Measurements from ENCODE around the gene SOWAHA.
"Not testable (repeated sequence)": the region's sequence is repeated elsewhere in the genome, so short reads cannot be mapped to it uniquely, and the experiment has no call there.

SOWAHA gene

DNA sequence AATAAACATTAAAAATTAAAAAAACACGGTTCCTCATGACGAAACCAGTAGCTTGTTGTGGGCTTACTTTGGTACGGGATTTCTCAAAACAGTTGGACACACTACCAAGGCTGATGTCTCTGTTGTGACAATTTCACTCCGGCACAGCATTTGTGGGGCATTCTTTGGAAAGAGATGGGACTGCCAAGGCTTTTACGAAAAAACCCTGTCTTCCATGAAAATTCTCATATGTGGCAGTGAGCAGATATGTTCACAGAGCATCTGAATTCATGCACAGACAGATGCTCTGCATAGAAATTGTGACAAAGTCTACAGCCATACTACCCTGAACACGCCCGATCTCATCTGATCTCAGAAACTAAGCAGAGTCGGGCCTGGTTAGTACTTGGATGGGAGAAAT is 35.2 kb downstream of the SOWAHA start:
- TF ChIP-seq ZFX (IDR thresholded peaks at IDR 0.05; ENCODE audit: borderline replicate concordance): no peak
- no peak overlapping the region for H3K27ac ChIP-seq

DNA sequence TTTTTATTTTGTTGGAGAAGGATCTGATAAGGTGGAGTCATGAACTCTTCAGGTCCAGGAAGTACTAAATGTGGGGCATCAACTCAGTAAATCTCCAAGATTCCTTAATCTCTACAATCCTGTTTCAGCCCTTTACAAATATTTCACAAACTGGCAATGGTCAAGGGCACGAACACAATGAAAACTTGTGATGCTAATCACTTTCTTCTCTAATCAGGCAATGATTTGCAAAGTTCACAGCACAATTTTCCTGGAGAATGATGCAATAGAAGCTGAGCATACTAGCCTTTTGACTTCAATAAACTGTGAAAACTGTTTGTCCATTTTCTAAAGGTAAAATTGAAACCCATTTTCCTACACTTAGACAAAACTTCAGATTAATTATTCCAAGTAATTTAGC is 36.2 kb downstream of the SOWAHA start:
- TF ChIP-seq, protein P1, sequence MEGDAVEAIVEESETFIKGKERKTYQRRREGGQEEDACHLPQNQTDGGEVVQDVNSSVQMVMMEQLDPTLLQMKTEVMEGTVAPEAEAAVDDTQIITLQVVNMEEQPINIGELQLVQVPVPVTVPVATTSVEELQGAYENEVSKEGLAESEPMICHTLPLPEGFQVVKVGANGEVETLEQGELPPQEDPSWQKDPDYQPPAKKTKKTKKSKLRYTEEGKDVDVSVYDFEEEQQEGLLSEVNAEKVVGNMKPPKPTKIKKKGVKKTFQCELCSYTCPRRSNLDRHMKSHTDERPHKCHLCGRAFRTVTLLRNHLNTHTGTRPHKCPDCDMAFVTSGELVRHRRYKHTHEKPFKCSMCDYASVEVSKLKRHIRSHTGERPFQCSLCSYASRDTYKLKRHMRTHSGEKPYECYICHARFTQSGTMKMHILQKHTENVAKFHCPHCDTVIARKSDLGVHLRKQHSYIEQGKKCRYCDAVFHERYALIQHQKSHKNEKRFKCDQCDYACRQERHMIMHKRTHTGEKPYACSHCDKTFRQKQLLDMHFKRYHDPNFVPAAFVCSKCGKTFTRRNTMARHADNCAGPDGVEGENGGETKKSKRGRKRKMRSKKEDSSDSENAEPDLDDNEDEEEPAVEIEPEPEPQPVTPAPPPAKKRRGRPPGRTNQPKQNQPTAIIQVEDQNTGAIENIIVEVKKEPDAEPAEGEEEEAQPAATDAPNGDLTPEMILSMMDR (IDR thresholded peaks at IDR 0.05): no peak
- no peak for TF ChIP-seq ZFX (IDR thresholded peaks at IDR 0.05; ENCODE audit: borderline replicate concordance)
- no peak overlapping the region for H3K27ac ChIP-seq

DNA sequence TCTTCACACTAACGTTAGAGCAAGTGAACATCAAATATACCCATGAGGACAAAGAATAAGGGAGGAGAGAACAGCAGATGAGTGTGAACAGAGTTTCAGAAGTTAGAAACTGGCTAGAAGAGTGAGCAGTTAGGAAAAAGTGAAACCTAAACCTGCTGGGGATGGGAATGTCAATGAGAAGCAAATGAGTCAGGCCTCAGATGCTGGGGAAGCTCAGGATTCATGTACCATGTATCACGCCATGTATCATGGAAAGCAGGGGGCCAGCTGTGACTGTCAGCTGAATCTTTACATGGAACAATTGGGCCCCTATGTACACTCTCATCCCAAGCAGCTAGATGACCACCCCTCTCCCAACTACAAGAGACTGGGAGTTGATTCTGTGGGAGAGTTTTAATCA is 37.0 kb downstream of the SOWAHA start:
- no peak for TF ChIP-seq ZFX (IDR thresholded peaks at IDR 0.05; ENCODE audit: borderline replicate concordance)
- TF ChIP-seq, protein P1 (IDR thresholded peaks at IDR 0.05): no peak
- no peak overlapping the region for H3K27ac ChIP-seq

DNA sequence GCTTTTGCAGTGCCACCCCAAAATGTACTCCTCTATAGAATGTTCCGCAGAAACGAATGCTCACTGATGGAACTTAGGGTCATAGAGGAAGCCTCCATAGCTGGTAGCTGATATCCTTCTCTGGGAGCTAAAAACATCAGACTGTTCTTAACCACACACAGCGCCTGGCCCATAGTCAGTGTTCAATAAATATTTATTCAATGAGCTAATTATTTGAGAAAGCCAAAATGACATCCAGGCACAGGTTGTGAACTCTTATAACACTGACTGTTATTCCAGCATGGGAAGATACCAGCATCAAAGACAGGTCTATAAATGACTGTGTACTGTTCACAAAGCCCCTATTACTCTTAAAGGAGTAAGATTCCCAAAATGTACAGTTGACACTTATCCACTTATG is 40.2 kb downstream of the SOWAHA start:
- peak overlapping the region; percentile 33 for H3K27ac ChIP-seq
- TF ChIP-seq ZFX (IDR thresholded peaks at IDR 0.05; ENCODE audit: borderline replicate concordance): no peak
- TF ChIP-seq, protein P1 (IDR thresholded peaks at IDR 0.05): no peak

DNA sequence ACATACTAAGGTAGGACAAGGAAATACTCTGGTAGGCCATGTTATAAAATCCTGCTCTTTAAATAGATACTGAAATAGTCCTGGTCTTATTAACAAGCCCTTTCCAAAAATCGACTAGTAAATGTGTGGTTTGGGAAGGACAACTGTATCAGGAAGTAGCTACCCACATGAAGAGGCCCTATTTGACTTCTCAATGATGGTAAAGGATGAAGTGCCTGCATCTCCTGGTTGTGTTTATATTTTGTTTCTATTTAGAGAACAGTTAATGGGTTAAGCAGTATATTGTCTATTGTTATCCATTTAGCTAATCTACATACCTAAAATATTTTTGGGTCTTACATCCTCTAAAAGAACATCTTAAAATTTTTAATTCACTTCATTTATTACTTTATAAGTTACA is 40.7 kb downstream of the SOWAHA start:
- peak overlapping the region; percentile 33 for H3K27ac ChIP-seq
- no peak for TF ChIP-seq ZFX (IDR thresholded peaks at IDR 0.05; ENCODE audit: borderline replicate concordance)
- TF ChIP-seq, protein P1 (IDR thresholded peaks at IDR 0.05): no peak

DNA sequence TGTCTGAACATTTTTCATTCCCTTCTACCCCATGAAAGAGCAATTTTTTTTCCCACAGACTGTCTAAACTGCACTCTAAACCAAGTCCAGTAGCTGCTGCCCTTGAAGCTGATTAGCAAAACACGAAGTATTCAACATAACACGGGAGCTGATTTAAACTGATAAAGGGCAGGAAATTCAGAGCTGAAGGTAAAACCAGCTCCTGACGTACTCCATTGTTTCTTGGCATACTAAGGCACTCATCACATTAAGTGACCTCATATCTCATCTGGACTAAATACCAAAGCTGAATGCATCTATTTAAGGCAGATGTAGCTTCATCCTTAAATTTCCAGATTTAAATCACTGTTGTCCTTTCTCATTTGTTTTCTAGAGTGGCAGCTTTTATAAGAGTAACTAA is 41.2 kb downstream of the SOWAHA start:
- TF ChIP-seq, protein P1 (IDR thresholded peaks at IDR 0.05): no peak
- H3K27ac ChIP-seq: no peak overlapping the region

DNA sequence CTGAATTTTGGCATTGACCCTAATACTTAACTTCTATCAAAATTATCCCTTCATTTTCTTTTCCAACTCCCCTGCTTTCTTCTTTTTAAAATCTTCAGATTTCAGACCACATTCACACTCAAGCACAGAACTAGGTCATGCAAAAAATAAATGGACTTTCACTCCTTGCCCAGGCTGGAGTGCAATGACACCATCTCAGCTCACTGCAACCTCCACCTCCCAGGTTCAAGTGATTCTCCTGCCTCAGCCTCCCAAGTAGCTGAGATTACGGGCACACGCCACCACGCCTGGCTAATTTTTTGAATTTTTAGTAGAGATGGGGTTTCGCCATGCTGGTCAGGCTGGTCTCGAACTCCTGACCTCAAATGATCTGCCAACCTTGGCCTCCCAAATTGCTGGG is 41.9 kb downstream of the SOWAHA start:
- H3K27ac ChIP-seq: not testable (repeated sequence)

DNA sequence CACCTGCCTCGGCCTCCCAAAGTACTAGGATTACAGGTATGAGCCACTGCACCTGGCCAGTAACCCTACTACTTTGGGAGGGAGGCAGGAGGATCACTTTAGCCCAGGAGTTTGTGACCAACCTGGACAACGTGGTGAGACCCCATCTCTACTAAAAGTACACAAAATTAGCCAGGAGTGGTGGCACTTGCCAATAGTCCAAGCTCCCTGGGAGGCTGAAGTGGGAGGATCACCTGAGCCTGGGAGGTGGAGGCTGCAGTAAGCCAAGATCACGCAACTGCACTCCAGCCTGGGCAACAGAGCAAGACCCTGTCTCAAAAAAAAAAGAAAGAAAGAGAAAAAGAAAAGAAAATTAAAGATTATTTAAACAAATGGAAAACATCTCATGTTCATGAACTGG is 42.9 kb downstream of the SOWAHA start:
- H3K27ac ChIP-seq: no peak overlapping the region
- TF ChIP-seq, protein P1 (IDR thresholded peaks at IDR 0.05): no peak
- no peak for TF ChIP-seq ZFX (IDR thresholded peaks at IDR 0.05; ENCODE audit: borderline replicate concordance)
